K562 treated with DMSO at 1 percent for 24 hours (cell line): ENCODE measurements around the gene OR51A4. TPM values are rescaled to one million over a fixed set of nuclear protein-coding genes. Genes with fewer than 3 reads are reported as not detected.

Source experiments
- total RNA-seq: library from RNA; unstranded; fragments of 300-600 nt; gene quantifications from 2 replicates; pipeline ENCODE4 v1.2.3, GENCODE V29; 2022; ENCODE audit warnings: low read depth; ENCODE audit not compliant: insufficient read depth

The OR51A4 gene, protein sequence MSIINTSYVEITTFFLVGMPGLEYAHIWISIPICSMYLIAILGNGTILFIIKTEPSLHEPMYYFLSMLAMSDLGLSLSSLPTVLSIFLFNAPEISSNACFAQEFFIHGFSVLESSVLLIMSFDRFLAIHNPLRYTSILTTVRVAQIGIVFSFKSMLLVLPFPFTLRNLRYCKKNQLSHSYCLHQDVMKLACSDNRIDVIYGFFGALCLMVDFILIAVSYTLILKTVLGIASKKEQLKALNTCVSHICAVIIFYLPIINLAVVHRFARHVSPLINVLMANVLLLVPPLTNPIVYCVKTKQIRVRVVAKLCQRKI
- total RNA-seq: not detected in 2 replicates

DNA sequence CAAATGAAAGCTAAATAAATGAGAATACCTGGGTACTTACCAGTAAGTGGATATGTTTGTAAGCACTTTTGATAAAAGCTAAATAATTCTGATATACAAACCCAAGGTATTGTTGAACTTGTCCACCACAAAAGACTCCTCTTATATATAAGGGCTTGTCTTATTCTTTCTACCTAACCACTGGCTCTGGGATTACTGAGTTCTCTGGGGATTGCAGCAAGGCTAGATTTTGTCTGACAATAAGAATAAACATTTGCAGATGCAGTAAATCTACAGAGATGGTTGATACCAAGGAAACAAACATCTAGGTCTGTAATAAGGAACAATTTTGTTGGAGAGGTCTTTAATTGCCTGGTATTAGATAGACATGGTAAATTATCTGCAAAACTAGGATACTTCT, at the start of gene OR51A4:
Gene OR51A4 (minus strand): TSS at position 101 of the 400 bp plus-strand sequence. CDS start 505 bp downstream, outside the sequence.

DNA sequence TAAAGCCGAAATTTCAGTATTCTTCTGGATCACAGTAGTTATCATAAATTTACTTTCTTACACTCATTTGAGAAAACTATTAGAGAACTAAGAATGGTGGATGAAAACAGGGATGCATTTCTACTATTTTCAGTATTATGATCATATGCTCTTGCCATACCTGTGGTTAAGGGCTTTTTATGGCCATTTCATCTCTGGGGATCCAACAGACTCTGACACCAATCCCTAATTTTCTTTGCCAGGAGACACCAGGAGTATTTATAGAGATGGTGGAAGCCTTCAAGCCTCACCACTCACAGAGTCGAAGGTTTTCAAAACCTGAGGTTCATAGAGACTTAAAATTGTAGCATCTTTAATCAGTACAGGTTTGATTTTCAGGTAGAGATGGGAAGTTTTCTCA, 47.1 kb upstream of the OR51A4 start, which contains the start of gene OR51L1:
Gene OR51L1 (plus strand): TSS at position 301 of the 400 bp plus-strand sequence. CDS start 4,132 bp downstream, outside the sequence.

DNA sequence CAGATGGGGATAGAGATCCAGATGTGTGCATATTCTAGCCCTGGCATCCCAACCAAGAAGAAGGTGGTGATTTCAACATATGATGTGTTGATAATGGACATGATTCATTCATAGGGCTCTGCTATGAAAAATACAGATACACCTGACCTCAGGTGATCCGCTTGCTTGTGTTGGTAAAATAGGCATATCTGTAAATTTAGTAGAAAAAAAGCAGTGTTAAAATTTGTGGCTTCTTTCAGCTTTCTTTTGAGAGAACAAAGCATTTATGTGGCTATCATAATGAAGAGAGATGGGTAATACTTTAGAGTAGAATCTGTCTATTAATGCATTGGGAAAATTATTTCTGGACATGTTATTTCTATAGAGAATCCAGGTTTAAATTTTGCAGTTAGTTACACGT, 8.2 kb upstream of the OR51A4 start, which contains the start of gene OR51A2:
Gene OR51A2 (minus strand): TSS at position 101 of the 400 bp plus-strand sequence. CDS start 0 bp downstream, at position 101.

DNA sequence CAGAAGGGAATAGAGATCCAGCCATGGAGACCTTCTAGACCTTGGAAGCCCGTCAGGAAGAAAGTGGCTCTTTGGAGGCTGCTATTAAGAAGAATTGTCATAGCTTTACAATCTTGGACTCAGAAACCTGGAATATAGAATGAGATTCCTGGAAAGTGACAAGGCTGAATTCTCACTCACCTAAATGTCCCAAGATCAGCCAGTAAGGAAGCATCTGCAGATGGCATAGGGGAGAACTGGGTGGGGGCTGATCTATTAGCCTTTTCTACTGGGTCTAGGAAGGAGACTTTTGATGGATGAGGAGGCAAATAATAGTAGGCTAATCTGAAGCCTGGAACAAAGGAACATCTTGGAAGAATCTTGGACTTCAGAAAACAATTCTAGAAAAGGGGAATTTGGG, 23.2 kb downstream of the OR51A4 start, which contains the start of gene OR51G1:
Gene OR51G1 (minus strand): TSS at position 101 of the 400 bp plus-strand sequence. CDS start 0 bp downstream, at position 101.

DNA sequence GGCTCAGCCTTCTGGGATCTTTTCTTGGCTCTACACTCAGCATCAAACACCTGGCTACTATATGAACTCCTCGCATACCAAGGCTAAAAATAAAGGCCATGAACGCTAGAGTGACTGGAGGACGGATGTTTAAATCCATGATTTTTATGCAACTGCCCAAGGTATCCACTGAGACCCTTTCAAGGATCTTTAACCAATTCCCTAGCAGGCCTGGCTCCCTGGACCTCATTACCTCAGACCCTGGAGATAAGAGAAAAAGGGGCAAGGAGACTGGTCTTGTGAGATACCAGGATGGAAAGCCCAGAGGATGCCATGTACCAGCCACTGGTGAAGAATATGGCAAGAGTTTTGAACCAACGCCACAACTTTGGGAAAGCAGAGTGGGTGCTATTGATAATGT, 28.2 kb downstream of the OR51A4 start, which contains the start of gene OR51G2:
Gene OR51G2 (minus strand): TSS at position 101 of the 400 bp plus-strand sequence. CDS start 3,687 bp downstream, outside the sequence.

DNA sequence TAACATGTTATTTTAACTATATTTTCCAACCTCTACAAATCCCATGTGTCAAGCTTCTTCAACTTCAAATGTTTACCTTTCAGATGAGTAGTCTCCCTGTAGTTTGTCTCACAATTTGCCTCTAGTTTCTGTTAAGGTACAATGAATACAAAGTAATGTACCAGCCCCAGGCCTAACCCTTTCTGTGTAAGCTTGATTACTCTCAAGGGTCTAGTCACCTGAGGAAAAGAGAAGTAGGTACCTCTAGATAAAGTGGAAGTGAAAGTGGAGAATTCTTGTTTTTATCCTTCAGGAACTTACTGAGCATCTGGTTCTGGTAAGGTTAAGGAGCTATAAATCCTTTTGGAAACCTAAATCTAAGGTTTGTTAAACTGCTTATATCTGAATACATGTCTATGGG, 43.9 kb downstream of the OR51A4 start, which contains the start of gene OR51A7:
Gene OR51A7 (plus strand): TSS at position 300 of the 400 bp plus-strand sequence. CDS start 3,587 bp downstream, outside the sequence.

Other genes with a start within 250 kb of the OR51A4 start
- gene OR51E2, start 249.8 kb downstream of the OR51A4 start, total RNA-seq: not detected in 2 replicates
- gene MMP26, start 242.8 kb downstream of the OR51A4 start, total RNA-seq: not detected in 2 replicates
- gene OR51F1, start 177.7 kb downstream of the OR51A4 start, total RNA-seq: not detected in 2 replicates
- not detected in 2 replicates for gene OR52R1, start 143.2 kb downstream of the OR51A4 start, total RNA-seq
- gene OR51F2, start 126.3 kb downstream of the OR51A4 start, total RNA-seq: not detected in 2 replicates
- not detected in 2 replicates for gene OR51S1, start 98.4 kb downstream of the OR51A4 start, total RNA-seq
- not detected in 2 replicates for gene OR51T1, start 65.7 kb downstream of the OR51A4 start, total RNA-seq
- not detected in 2 replicates for gene OR51A7, start 43.8 kb downstream of the OR51A4 start, total RNA-seq
- gene OR51G2, start 28.3 kb downstream of the OR51A4 start, total RNA-seq: not detected in 2 replicates
- gene OR51G1, start 23.3 kb downstream of the OR51A4 start, total RNA-seq: not detected in 2 replicates
- not detected in 2 replicates for gene OR51A2, start 8.1 kb upstream of the OR51A4 start, total RNA-seq
- gene OR51L1, start 47.2 kb upstream of the OR51A4 start, total RNA-seq: not detected in 2 replicates
- not detected in 2 replicates for gene OR52J3, start 98.9 kb upstream of the OR51A4 start, total RNA-seq
- not detected in 2 replicates for gene OR52E2, start 112.0 kb upstream of the OR51A4 start, total RNA-seq
- gene OR52E1, start 122.0 kb upstream of the OR51A4 start, total RNA-seq: not detected in 2 replicates
- gene OR52A5, start 190.8 kb upstream of the OR51A4 start, total RNA-seq: not detected in 2 replicates
- gene OR52A1, start 207.2 kb upstream of the OR51A4 start, total RNA-seq: not detected in 2 replicates